ENCODE measurements around the gene GPR171. TPM values are rescaled to one million over a fixed set of nuclear protein-coding genes. Genes with fewer than 3 reads are reported as not detected.

Gene GPR171
- total RNA-seq, 6 experiments from 2014 or later, result not detected

DNA sequence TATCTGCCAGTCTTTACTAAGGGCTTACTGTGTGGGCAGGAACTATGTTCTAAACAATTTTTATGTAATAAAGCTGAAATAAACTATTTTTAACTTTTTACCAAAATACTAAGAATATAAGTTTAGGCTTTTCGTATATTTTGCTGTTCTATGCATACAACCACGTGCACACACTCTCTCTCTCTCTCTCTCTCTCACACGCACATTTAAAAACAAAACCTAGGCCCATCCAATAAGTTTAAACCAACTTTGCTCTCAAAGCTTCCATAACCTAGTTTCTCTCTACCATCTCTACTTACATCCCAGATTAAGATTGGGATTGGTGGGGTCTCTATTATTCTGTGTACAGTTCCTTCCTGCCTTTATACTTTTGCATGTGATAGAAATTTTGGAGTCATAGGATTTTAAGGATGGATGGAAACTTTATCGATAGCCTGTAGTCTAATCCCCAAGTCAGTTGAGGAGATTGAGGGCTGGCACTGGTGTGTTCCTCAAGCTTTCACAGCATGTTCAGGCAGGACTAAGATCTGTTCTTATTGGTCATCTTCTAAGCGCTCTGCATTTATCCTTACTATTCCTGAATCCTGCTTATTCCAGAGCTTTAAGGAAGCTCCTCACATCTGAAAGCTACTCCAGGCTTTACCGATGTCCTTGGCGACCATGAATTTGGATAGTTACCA lies 1.8 kb downstream of the GPR171 start:
- Mint-ChIP-seq H3K9me3 (no peaks in the 10 kb centered on the region), H3K27ac (no peak overlapping the region), H3K4me3 (no peak overlapping the region), H3K36me3 (ENCODE audit: low read depth) (no peaks in the 10 kb centered on the region), H3K4me1 (ENCODE audit: low read depth) (peaks cover 10% of the 10 kb centered on the region), H3K27me3 (ENCODE audit: insufficient read depth) (no peaks in the 10 kb centered on the region)
- TF ChIP-seq, protein P1, sequence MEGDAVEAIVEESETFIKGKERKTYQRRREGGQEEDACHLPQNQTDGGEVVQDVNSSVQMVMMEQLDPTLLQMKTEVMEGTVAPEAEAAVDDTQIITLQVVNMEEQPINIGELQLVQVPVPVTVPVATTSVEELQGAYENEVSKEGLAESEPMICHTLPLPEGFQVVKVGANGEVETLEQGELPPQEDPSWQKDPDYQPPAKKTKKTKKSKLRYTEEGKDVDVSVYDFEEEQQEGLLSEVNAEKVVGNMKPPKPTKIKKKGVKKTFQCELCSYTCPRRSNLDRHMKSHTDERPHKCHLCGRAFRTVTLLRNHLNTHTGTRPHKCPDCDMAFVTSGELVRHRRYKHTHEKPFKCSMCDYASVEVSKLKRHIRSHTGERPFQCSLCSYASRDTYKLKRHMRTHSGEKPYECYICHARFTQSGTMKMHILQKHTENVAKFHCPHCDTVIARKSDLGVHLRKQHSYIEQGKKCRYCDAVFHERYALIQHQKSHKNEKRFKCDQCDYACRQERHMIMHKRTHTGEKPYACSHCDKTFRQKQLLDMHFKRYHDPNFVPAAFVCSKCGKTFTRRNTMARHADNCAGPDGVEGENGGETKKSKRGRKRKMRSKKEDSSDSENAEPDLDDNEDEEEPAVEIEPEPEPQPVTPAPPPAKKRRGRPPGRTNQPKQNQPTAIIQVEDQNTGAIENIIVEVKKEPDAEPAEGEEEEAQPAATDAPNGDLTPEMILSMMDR (IDR thresholded peaks at IDR 0.05), result no peak
- no peak for DNase-seq

DNA sequence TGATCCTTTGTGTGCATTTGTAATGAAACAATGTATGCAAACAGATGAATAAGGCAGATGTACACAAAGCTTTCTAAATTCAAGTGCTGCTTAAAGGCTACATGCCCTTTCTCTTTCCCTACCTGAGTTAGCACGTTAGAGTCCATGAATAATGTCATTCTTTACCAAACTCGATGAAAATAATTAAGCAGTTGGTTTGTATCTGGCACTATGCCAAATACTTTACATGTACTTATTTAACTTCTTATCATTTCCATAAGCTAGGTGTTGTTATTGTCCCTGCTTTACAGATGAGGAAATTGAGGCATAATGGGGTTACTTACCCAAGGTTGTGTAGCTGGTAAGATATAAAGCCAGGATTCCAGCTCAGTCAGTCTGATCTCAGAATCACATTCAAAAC lies 2.4 kb downstream of the GPR171 start:
- H3K9me3 Mint-ChIP-seq, result no peaks in the 10 kb centered on the region
- peaks cover 10% of the 10 kb centered on the region for H3K4me1 Mint-ChIP-seq (ENCODE audit: low read depth)
- no peak overlapping the region for H3K4me3 Mint-ChIP-seq
- H3K27ac Mint-ChIP-seq, result no peak overlapping the region
- no peaks in the 10 kb centered on the region for H3K27me3 Mint-ChIP-seq (ENCODE audit: insufficient read depth)
- H3K36me3 Mint-ChIP-seq (ENCODE audit: low read depth), result no peaks in the 10 kb centered on the region
- TF ChIP-seq, protein P1 (IDR thresholded peaks at IDR 0.05), result no peak
- DNase-seq, result no peak

DNA sequence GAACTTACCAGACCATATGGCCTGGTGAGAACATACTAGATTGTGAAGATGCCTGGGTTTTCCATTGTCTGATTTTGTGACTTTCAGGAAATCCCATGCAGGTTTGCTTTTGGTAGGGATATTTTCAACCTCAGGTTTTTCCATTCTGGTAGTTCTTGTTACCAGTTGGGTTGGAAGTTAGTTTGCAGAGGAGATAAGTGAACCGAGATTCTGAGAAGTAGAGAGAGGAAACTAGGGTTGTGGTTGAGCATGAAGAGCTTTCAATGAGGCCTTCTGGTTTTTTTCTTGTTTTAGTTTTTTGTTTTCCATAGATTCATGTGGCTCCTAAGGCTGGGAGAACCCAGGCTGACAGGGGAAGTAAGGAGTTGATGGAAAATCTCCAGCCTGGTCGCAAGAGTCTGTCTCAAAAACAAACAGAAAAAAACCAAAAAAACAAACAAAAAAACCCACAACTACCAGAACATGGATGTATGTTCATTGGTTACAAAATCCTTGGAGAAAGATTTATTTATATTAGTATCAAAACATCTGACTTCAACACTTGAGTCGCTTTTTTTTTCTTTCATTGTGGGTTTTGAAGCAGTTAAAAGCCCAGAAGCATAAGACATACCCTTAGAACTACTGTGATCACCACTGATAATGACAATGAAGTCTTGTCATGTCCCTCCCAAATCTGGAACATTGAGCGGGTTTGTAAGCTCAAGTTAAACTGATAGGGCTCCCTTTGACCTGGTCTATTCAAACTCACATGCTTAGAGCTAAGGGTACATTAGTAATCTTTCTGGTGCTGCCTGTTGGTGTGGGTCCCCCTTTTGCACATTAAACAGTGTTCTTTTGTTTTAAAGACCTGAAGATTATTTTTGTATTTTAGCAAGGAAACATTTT lies 3.2 kb downstream of the GPR171 start:
- H3K9me3 Mint-ChIP-seq, result no peaks in the 10 kb centered on the region
- no peak overlapping the region for H3K4me3 Mint-ChIP-seq
- TF ChIP-seq, protein P1 (IDR thresholded peaks at IDR 0.05), result no peak
- no peak overlapping the region for H3K27ac Mint-ChIP-seq
- H3K36me3 Mint-ChIP-seq (ENCODE audit: low read depth), result no peaks in the 10 kb centered on the region
- no peaks in the 10 kb centered on the region for H3K27me3 Mint-ChIP-seq (ENCODE audit: insufficient read depth)
- no peak for DNase-seq
- H3K4me1 Mint-ChIP-seq (ENCODE audit: low read depth), result peaks cover 10% of the 10 kb centered on the region

DNA sequence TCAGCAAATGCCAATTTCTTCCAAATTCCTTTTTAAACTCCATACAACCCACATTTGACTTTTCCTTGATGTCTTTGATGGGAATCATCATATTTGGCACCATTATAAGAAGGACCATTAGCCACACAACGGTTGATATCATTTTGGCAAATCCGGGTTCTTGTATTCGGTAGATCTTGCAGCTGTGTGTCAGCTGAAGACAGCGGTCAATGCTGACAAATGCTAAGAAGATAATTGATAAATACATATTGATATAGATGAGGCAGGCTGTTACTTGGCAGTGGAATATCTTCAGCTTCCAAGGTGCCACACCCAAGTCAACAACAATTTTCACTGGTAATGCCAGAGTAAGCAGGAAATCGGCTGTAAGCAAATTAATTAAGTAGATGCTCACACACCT lies 4.2 kb downstream of the GPR171 start:
- Mint-ChIP-seq H3K4me3 (no peak overlapping the region), H3K27ac (no peak overlapping the region), H3K27me3 (ENCODE audit: insufficient read depth) (no peaks in the 10 kb centered on the region), H3K4me1 (ENCODE audit: low read depth) (peaks cover 10% of the 10 kb centered on the region), H3K36me3 (ENCODE audit: low read depth) (no peaks in the 10 kb centered on the region), H3K9me3 (no peaks in the 10 kb centered on the region)
- TF ChIP-seq, protein P1 (IDR thresholded peaks at IDR 0.05), result no peak
- DNase-seq, result no peak

DNA sequence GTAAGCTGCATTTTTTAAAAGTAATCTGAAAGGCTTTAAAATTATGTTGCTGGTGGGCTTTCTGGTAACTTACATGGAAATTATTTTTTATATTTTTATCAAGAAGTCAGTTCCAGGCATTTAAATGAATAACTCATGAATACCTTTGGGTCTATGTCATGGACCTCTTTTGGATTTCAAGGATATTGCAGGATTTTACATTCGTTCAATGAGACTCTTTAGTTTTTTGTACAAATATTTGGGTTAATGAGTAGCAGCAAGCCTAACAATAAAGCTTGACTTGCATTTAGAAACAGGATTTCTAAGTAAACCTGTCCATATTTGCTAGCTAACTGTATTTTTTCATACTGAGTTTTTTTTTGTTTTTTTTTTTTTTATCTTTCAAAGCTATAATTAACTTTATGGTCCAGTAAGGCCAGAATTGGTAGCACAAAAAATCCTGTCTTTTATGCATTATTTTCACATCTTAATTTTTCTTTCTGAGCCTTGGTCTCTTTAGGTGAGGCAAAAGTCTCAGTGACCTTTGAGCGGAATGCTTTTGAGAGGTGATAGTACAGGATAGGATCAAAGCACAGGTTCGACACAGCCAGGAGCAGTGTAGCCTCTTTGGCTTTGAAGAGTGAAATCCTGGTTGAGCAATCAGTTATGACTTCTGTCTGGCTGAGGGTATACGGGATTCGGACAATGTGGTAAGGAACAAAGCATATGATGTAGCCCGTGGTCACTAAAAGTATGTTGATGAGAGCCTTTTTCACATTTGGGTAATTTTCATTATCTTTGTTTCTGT lies 4.8 kb downstream of the GPR171 start:
- peaks cover 10% of the 10 kb centered on the region for H3K4me1 Mint-ChIP-seq (ENCODE audit: low read depth)
- H3K27ac Mint-ChIP-seq, result no peak overlapping the region

More for the DNA sequence above, 4.8 kb downstream of the GPR171 start:
- Mint-ChIP-seq H3K36me3 (ENCODE audit: low read depth) (no peaks in the 10 kb centered on the region), H3K27me3 (ENCODE audit: insufficient read depth) (no peaks in the 10 kb centered on the region), H3K4me3 (no peak overlapping the region), H3K9me3 (no peaks in the 10 kb centered on the region)
- DNase-seq, result peak; percentile 25
- TF ChIP-seq, protein P1 (IDR thresholded peaks at IDR 0.05), result no peak

All from HFFc6 (cell line).